B cell (primary cell): Measurements from ENCODE around the gene DEGS1. TPM values are rescaled to one million over a fixed set of nuclear protein-coding genes. Genes with fewer than 3 reads are reported as not detected.

Source experiments
- ATAC-seq: fragments of 200-7000 bp; cut with Tn5 transposase; one replicate; pipeline ENCODE4 v1.10.0; 2021; ENCODE audit warnings: low read depth, mild to moderate bottlenecking, moderate number of reproducible peaks, moderate library complexity
- CTCF ChIA-PET: fragments of 350-600 bp; sonication (Branson Sonifier 250); formaldehyde crosslinking; loops from one replicate; lab custom pipeline; 2021; ENCODE audit warnings: antibody characterized with exemption, inconsistent platforms; lab: Charles Lee
- POLR2A ChIA-PET: fragments of 350-600 bp; sonication (Branson Sonifier 250); formaldehyde crosslinking; loops from one replicate; lab custom pipeline; 2021; ENCODE audit warnings: antibody characterized with exemption; lab: Charles Lee
- DNase-seq: peaks from one replicate; pipeline ENCODE4 v3.0.0; 2013
- H2AFZ ChIP-seq: 2 replicates; pipeline ENCODE4 v1.6.1; 2012; ENCODE audit warnings: mild to moderate bottlenecking, low read depth, low read length; ENCODE audit not compliant: insufficient read depth, poor library complexity, severe bottlenecking
- H3K27ac ChIP-seq, 2 donors: 1 replicate in 1 of 2; 2 replicates in 1 of 2; pipeline ENCODE4 v1.5.1; 2012 to 2013; ENCODE audit warnings: low read length in 2 of 2, mild to moderate bottlenecking in 2 of 2, moderate library complexity in 1 of 2
- H3K27me3 ChIP-seq, 4 experiments: fragments of 200-600 bp in 1 of 4; sonication (generic) in 1 of 4; replicated peaks in 1 of 4; 1 replicate in 2 of 4; 2 replicates in 2 of 4; pipeline versions ENCODE4 v1.6.1 to v1.7.0; 2013 to 2016; ENCODE audit warnings: low read length in 3 of 4, mild to moderate bottlenecking in 2 of 4, mixed read lengths in 1 of 4, moderate library complexity in 1 of 4; ENCODE audit not compliant: insufficient read depth in 4 of 4, control insufficient read depth in 3 of 4; ENCODE audit errors: control extremely low read depth in 1 of 4
- H3K36me3 ChIP-seq, 2 experiments: replicated peaks in 1 of 2; 1 replicate in 1 of 2; 2 replicates in 1 of 2; pipeline versions ENCODE4 v1.6.1 to v1.7.1; 2013; ENCODE audit warnings: low read length in 1 of 2; ENCODE audit not compliant: insufficient read depth in 2 of 2, control insufficient read depth in 1 of 2; ENCODE audit errors: control extremely low read depth in 1 of 2, extremely low read depth in 1 of 2
- H3K4me1 ChIP-seq, 2 donors: fragments of 200-600 bp in 1 of 2; sonication (generic) in 1 of 2; 1 replicate in 1 of 2; 2 replicates in 1 of 2; pipeline versions ENCODE4 v1.5.1 to v1.6.1; 2013 to 2017; ENCODE audit warnings: low read length in 2 of 2; ENCODE audit not compliant: control insufficient read depth in 2 of 2, insufficient read depth in 2 of 2
- H3K4me2 ChIP-seq: replicated peaks from 2 replicates; pipeline ENCODE3; 2012; ENCODE audit warnings: mild to moderate bottlenecking, low read depth, low read length; ENCODE audit not compliant: poor library complexity, severe bottlenecking
- H3K4me3 ChIP-seq, 5 experiments: fragments of 200-600 bp in 1 of 5; sonication (generic) in 1 of 5; 1 replicate in 3 of 5; 2 replicates in 2 of 5; pipeline versions ENCODE4 v1.5.1 to v1.7.0; 2011 to 2016; ENCODE audit warnings: low read length in 4 of 5, mild to moderate bottlenecking in 4 of 5, low read depth in 2 of 5, control low read depth in 1 of 5, moderate library complexity in 1 of 5; ENCODE audit not compliant: insufficient read depth in 1 of 5; ENCODE audit errors: control extremely low read depth in 1 of 5, extremely low read depth in 1 of 5
- H3K79me2 ChIP-seq: fragments of 200-600 bp; sonication (generic); one replicate; pipeline ENCODE4 v1.6.0; 2016; ENCODE audit warnings: low read length; ENCODE audit not compliant: control insufficient read depth, insufficient read depth
- H3K9ac ChIP-seq: fragments of 200-600 bp; sonication (generic); 2 replicates; pipeline ENCODE4 v1.6.1; 2017; ENCODE audit warnings: mild to moderate bottlenecking, low read length, moderate library complexity
- H3K9me3 ChIP-seq, 3 donors: one replicate each; pipeline versions ENCODE4 v1.6.1 to v1.7.1; 2013; ENCODE audit warnings: low read length in 2 of 3; ENCODE audit not compliant: control insufficient read depth in 2 of 3, insufficient read depth in 1 of 3; ENCODE audit errors: control extremely low read depth in 1 of 3
- H4K20me1 ChIP-seq: 2 replicates; pipeline ENCODE4 v1.6.0; 2012; ENCODE audit warnings: mild to moderate bottlenecking, low read length; ENCODE audit not compliant: insufficient read depth, control insufficient read depth, poor library complexity, severe bottlenecking
- H3K27ac Mint-ChIP-seq: one replicate; pipeline ENCODE4 v1.8.0; 2021; ENCODE audit warnings: mixed read lengths
- H3K27me3 Mint-ChIP-seq: one replicate; pipeline ENCODE4 v1.8.0; 2021; ENCODE audit warnings: mixed read lengths
- H3K4me1 Mint-ChIP-seq: one replicate; pipeline ENCODE4 v1.8.0; 2021; ENCODE audit warnings: mixed read lengths
- H3K4me3 Mint-ChIP-seq: one replicate; pipeline ENCODE4 v1.8.0; 2021; ENCODE audit warnings: mixed read lengths
- H3K9me3 Mint-ChIP-seq: one replicate; pipeline ENCODE4 v1.8.0; 2022; ENCODE audit warnings: mixed read lengths; ENCODE audit not compliant: insufficient read depth
- CTCF ChIP-seq: fragments of 200-600 bp; IDR thresholded peaks from one replicate; pipeline ENCODE4 v1.8.0; 2022; ENCODE audit warnings: antibody characterized with exemption, mild to moderate bottlenecking
- EZH2 ChIP-seq: IDR thresholded peaks from 2 replicates; pipeline ENCODE4 v1.6.1; 2012; ENCODE audit warnings: borderline replicate concordance, low read depth, mild to moderate bottlenecking, moderate library complexity, low read length; ENCODE audit not compliant: insufficient read depth, poor library complexity, severe bottlenecking
- WGBS: methylation state at CpG from one replicate; pipeline ENCODE4 v1.1.5; 2013; ENCODE audit warnings: missing lambda C conversion rate; ENCODE audit not compliant: insufficient coverage; 5-methylcytosine and 5-hydroxymethylcytosine counted together
- intact Hi-C: fragments of 100-400 bp; cut with micrococcal nuclease; formaldehyde crosslinking; loops from one replicate; pipeline ENCODE4 v1.10.0; 2022
- polyA plus RNA-seq: library from polyadenylated mRNA; depleted of rRNA; stranded (reverse); fragments of >200 nt; gene quantifications from 2 replicates; pipeline ENCODE4 v1.2.3, GENCODE V29; 2012
- total RNA-seq, 2 donors: library from RNA; stranded (reverse); fragments of 120-200 nt in 1 of 2; gene quantifications; 1 replicate in 1 of 2; 2 replicates in 1 of 2; pipeline versions ENCODE4 v1.2.3 to v1.2.4, GENCODE V29; 2013 to 2022

The DEGS1 gene
- total and polyA plus RNA-seq, 2 donors (not counting 1 experiment from before 2014, with no cell fraction given), result 49.0 to 52.1 TPM

DNA sequence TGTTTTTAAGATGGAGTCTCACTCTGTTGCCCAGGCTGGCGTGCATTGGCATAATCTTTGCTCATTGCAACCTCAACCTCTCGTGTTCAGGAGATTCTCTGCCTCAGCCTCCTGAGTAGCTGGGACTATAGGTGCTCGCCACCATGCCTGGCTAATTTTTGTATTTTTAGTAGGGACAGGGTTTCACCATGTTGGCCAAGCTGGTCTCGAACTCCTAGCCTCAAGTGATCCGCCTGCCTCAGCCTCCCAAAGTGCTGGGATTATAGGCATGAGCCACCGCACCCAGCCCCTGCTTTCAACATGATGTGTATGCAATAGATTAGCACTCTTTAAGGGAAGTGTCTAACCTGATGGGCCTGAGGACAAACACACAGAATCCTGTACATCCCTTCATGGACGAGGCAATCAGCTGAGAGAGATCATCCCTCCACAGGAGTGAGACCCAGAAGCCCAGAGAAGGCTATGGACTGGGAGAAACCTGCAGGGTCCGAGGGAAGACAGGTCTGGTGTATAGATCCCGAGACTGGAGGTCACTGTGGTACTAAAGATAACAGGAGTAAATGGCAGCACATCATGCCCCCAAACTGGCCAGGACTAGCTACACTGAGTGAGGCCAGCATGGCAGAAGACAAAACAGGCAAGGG, 5.6 kb upstream of the DEGS1 start:
- Mint-ChIP-seq H3K4me1 (peaks cover 16% of the 10 kb centered on the region), H3K9me3 (no peaks in the 10 kb centered on the region), H3K4me3 (no peak overlapping the region), H3K27ac (peak overlapping the region; percentile 32), H3K27me3 (peaks cover 3% of the 10 kb centered on the region)
- DNase-seq (no peak), ATAC-seq (no peak)
- Histone ChIP-seq H3K36me3 (no peaks in the 10 kb centered on the region), H3K9me3 (no peaks in the 10 kb centered on the region), H3K4me1 (peaks cover 13 to 15% of the 10 kb centered on the region in 2 donors), H3K4me3 (no peak overlapping the region), H3K79me2 (peaks cover 3% of the 10 kb centered on the region), H2AFZ (no peak overlapping the region), H3K4me2 (no peak overlapping the region), H3K9ac (no peak overlapping the region), H4K20me1 (no peaks in the 10 kb centered on the region), H3K27ac (no peak overlapping the region), H3K27me3 (no peaks in the 10 kb centered on the region)
- intact Hi-C loops, result no loop called here
- ChIA-PET POLR2A (interaction anchor here (0.7 kb wide), 1 partner anchor 1530 kb away, joined by 6 read pairs; no protein-coding TSS in a partner anchor), CTCF (no interaction called here)
- WGBS, result 96% methylated on average over 7 of the region's 9 CpGs
- TF ChIP-seq EZH2 (no peak), CTCF (no peak)

DNA sequence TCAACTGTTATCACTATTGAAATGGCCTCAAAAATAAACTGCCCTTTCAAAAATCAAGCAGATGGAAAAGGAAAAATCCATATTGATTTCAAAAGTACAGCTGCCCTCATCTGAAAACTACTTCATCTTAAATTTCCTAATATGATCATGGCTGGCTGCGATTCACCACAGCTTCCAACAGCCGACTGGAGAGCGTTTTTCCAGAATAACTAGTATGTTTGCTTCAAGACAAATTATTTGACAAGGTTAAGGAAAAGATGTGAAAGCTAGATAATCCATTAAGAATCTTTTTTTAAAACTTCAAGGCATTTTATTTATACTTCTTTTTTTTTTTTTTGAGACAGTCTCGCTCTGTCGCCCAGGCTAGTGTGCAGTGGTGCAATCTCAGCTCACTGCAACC, 4.1 kb upstream of the DEGS1 start:
- ATAC-seq (no peak), DNase-seq (no peak)
- Histone ChIP-seq H3K27ac (no peak overlapping the region), H3K36me3 (no peaks in the 10 kb centered on the region), H3K79me2 (peaks cover 8% of the 10 kb centered on the region), H3K27me3 (no peaks in the 10 kb centered on the region), H3K9me3 (no peaks in the 10 kb centered on the region), H2AFZ (no peak overlapping the region), H3K9ac (no peak overlapping the region), H3K4me3 (no peak overlapping the region), H4K20me1 (peaks cover 5% of the 10 kb centered on the region), H3K4me2 (no peak overlapping the region), H3K4me1 (peaks cover 14 to 15% of the 10 kb centered on the region in 2 donors)
- intact Hi-C loops, result no loop called here
- POLR2A ChIA-PET, result no interaction called here
- Mint-ChIP-seq H3K4me1 (peaks cover 18% of the 10 kb centered on the region), H3K27me3 (peaks cover 3% of the 10 kb centered on the region), H3K9me3 (no peaks in the 10 kb centered on the region), H3K4me3 (no peak overlapping the region), H3K27ac (no peak overlapping the region)
- TF ChIP-seq CTCF (no peak), EZH2 (no peak)
- WGBS, result no CpG with 5 or more reads among the region's 5 CpGs
- CTCF ChIA-PET, result interaction anchor here (0.6 to 1.3 kb wide), 2 partner anchors 8 to 190 kb away, joined by 3 read pairs; no protein-coding TSS in a partner anchor
